Stimulated activated naive CD8-positive, alpha-beta T cell treated with anti-CD3 and anti-CD28 coated beads, Interleukin-15, amount 100 ng/mL, for 72 hours (primary cell): Measurements from ENCODE around the gene POLR2E.

Experiments
- ATAC-seq: fragments of 150-1000 bp; cut with Tn5 transposase; 2 replicates; pipeline ENCODE4 v1.10.0; 2021; ENCODE audit warnings: mild to moderate bottlenecking, moderate library complexity
- DNase-seq, 2 donors: peaks; one replicate each; pipeline ENCODE4 v3.0.0; 2021 to 2022
- H3K27ac Mint-ChIP-seq, 2 donors: one replicate each; pipeline ENCODE4 v1.8.0; 2022; ENCODE audit warnings: mild to moderate bottlenecking in 2 of 2, mixed read lengths in 2 of 2, moderate library complexity in 2 of 2
- H3K27me3 Mint-ChIP-seq: one replicate; pipeline ENCODE4 v1.8.0; 2022; ENCODE audit warnings: mixed read lengths
- H3K4me1 Mint-ChIP-seq: one replicate; pipeline ENCODE4 v1.8.0; 2022; ENCODE audit warnings: mild to moderate bottlenecking, mixed read lengths
- H3K4me3 Mint-ChIP-seq, 2 donors: one replicate each; pipeline ENCODE4 v1.8.0; 2022; ENCODE audit warnings: mild to moderate bottlenecking in 2 of 2, mixed read lengths in 2 of 2, moderate library complexity in 1 of 2
- H3K9me3 Mint-ChIP-seq, 2 donors: one replicate each; pipeline ENCODE4 v1.8.0; 2022; ENCODE audit warnings: mixed read lengths in 2 of 2

The POLR2E gene

DNA sequence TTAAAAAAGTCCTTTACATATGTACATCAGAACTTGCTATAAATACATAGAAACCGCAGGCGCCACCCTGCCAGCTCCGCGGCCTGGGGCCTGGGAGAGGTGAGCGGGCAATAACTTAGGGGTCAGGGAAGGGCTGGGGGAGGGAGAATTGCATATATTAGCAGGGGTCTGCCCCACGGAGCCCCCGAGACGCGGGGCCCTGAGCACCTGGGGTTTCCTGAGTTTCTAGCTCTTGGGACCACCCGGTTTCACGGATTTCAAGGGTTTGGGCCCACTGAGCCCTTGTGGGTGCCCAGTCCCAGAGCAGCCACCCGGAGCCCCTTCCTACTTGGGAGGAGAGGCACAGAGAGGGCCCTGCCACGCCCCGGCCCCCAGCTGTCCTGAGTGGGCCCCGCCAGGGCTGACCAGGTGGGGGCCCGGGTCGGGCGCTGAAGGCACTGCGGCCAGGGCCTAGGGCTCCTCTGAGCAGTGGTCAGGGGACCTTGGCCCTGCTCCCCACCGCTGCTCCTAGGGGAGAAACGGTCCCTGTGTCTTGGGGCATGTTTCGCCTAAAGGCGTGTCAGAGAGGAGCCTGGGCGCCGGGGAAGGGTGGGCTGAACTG is 12.6 kb upstream of the POLR2E start:
- Mint-ChIP-seq H3K27me3 (no peaks in the 10 kb centered on the region), H3K4me1 (peaks cover 31% of the 10 kb centered on the region), H3K9me3 (no peaks in the 10 kb centered on the region), H3K27ac (peak overlapping the region in 1 of 2 donors; percentile 59), H3K4me3 (no peak overlapping the region)
- ATAC-seq = no peak
- no peak for DNase-seq

DNA sequence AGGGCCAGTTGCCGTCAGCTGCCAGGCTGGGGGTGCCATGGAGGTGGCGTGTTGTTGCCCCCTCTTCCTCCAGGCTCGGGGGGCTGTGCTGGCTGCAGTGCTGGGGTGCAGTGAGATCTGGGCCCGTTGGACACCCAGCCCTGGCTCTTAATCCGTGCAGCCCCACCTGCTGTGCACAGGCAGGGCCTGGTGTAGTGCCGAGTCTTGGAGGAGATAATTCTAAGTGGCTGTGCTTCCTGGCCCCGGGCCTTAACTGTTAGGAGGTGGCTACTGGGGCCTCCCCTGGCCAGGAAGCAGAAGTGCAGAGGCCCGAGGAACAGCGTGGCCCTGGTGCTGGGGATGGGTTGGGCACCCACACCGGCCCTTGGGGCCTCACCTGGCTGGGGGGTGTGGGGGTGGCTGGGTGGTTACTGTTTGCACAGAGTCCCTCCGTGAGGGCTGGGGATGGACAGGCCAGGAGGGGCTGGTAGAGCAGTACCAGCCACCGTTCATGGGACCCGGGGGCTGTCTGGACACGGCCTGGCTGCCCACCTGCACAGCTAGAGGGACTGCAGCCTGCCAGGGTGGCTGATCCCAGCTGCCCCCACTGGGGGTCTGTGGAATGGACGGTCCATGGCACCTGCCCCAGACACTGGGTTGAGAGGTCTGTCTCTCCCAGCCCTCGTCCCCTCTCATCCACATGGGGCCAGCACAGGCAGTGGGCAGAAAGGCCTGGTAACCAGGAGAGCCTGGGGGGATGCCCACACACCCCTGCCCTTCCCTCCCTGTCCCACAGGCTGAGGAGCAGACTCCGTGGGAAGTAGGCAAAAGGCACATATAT is 11.9 kb upstream of the POLR2E start:
- H3K27ac Mint-ChIP-seq = peak overlapping the region in 1 of 2 donors; percentile 91

GRCh38 chr19:1105873-1106840 is 11.0 kb upstream of the POLR2E start:
- peaks cover 47% of the 10 kb centered on the region for H3K4me1 Mint-ChIP-seq
- no peaks in the 10 kb centered on the region for H3K27me3 Mint-ChIP-seq
- DNase-seq (no peak), ATAC-seq (no peak)
- peak overlapping the region; percentile 47 to 83 for H3K4me3 Mint-ChIP-seq
- no peaks in the 10 kb centered on the region for H3K9me3 Mint-ChIP-seq
- H3K27ac Mint-ChIP-seq = peak overlapping the region in 1 of 2 donors; percentile 91

More for the DNA sequence above, 11.9 kb upstream of the POLR2E start:
- H3K4me1 Mint-ChIP-seq = peaks cover 38% of the 10 kb centered on the region
- H3K27me3 Mint-ChIP-seq = no peaks in the 10 kb centered on the region
- H3K9me3 Mint-ChIP-seq = no peaks in the 10 kb centered on the region
- no peak for ATAC-seq
- DNase-seq = no peak
- no peak overlapping the region for H3K4me3 Mint-ChIP-seq

GRCh38 chr19:1105008-1105872 is 10.1 kb upstream of the POLR2E start:
- Mint-ChIP-seq H3K4me3 (peak overlapping the region; percentile 79 to 83), H3K9me3 (peaks cover 0 to under 1% of the 10 kb centered on the region in 2 donors), H3K4me1 (peaks cover 56% of the 10 kb centered on the region), H3K27me3 (no peaks in the 10 kb centered on the region), H3K27ac (peak overlapping the region; percentile 69 to 91)
- DNase-seq = no peak
- no peak for ATAC-seq

GRCh38 chr19:1104311-1105007 is 9.3 kb upstream of the POLR2E start:
- H3K27ac Mint-ChIP-seq = peak overlapping the region; percentile 69 to 71
- H3K27me3 Mint-ChIP-seq = no peaks in the 10 kb centered on the region
- peak overlapping the region; percentile 79 to 83 for H3K4me3 Mint-ChIP-seq
- DNase-seq = peak; percentile 79 to 80
- peak; percentile 38 for ATAC-seq
- peaks cover 5 to 7% of the 10 kb centered on the region in 2 donors for H3K9me3 Mint-ChIP-seq
- peaks cover 64% of the 10 kb centered on the region for H3K4me1 Mint-ChIP-seq

DNA sequence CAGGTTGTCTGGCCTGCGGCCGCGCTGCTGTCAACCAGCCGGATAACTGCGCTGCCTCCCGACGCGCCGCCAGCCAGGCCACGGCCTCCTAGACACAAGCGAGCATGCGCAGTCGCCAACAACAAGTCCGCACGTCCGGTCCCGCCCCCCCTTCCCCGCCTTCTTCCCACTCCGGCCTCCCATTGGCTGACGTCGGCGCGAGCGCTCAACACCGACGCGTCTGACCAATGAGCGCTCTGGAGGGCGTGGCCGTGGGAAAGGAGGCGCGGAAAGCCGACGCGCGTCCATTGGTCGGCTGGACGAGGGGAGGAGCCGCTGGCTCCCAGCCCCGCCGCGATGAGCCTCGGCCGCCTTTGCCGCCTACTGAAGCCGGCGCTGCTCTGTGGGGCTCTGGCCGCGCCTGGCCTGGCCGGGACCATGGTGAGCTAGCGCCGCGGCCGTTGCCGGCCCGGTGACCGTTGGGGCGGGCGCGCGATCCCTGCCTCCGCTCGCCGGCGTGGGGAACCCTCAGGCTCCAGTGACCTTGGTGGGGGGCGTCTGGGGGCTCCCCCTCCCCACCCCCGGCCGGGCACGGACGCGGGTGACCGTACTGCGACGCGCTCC is 8.6 kb upstream of the POLR2E start, which contains the start of gene GPX4:
GPX4 (plus strand) TSS at position 287 of the 603 bp plus-strand sequence; CDS start at position 337, 50 bp downstream.
- ATAC-seq (peak; percentile 70), DNase-seq (peak; percentile 96 to 98)
- Mint-ChIP-seq H3K9me3 (peaks cover 5 to 7% of the 10 kb centered on the region in 2 donors), H3K4me1 (peaks cover 71% of the 10 kb centered on the region), H3K4me3 (peak within 1 kb of the TSS; percentile 79 to 83), H3K27me3 (no peaks in the 10 kb centered on the region), H3K27ac (peak within 1 kb of the TSS; percentile 85 to 96)

DNA sequence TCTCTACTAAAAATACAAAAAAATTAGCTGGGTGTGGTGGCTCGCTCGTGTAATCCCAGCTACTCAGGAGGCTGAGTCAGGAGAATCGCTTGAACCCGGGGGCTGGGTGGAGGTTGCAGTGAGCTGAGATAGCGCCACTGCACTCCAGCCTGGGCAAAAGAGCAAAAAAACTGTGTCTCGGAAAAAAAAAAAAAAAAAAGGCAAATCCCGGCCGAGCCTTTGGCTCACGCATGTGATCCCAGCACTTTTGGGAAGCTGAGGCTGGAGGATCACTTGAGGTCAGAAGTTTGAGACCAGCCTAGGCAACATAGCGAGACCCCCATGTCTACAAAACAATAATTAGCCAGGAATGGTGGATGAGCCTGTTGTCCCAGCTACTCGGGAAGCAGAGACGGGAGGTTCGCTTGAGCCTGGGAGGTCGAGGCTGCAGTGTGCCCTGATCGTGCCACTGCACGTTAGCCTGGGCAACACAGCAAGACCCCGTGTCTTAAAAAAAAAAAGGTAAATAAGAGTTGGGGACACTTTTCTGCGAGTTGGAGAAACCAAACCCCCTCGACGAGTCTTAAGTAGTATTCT is 8.0 kb upstream of the POLR2E start:
- DNase-seq = no peak
- no peak for ATAC-seq
- Mint-ChIP-seq H3K27me3 (no peaks in the 10 kb centered on the region), H3K4me3 (peak overlapping the region; percentile 76 to 78), H3K27ac (peak overlapping the region; percentile 85 to 96), H3K4me1 (peaks cover 77% of the 10 kb centered on the region), H3K9me3 (peaks cover 5 to 7% of the 10 kb centered on the region in 2 donors)

- H3K9me3 Mint-ChIP-seq = peaks cover 5 to 7% of the 10 kb centered on the region in 2 donors
- ATAC-seq = peak; percentile 74
- H3K4me1 Mint-ChIP-seq = peaks cover 81% of the 10 kb centered on the region
- peak; percentile 76 to 92 for DNase-seq
- no peaks in the 10 kb centered on the region for H3K27me3 Mint-ChIP-seq
- H3K4me3 Mint-ChIP-seq = peak overlapping the region; percentile 76 to 78
- H3K27ac Mint-ChIP-seq = peak overlapping the region; percentile 85 to 96
Measured at GRCh38 chr19:1102407-1103131, 7.4 kb upstream of the POLR2E start.

DNA sequence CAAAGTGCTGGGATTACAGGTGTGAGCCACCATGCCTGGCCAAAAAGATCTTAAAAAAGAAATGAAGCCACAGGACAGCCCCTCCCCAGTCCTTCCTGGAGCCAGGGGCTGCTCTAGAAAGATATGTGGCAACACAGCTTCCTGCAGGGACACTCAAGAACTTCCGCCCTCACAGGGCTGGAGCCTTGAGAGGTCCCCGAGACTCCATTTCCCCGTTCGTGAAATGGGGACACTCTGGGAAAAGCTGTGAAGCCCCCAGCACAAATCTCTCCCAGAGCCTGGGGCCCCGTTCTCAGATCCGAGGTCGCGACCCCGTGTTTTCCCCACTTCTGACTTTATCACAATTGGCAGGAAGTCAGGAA is 6.1 kb upstream of the POLR2E start:
- no peak for ATAC-seq
- Mint-ChIP-seq H3K4me1 (peaks cover 75% of the 10 kb centered on the region), H3K27me3 (no peaks in the 10 kb centered on the region), H3K9me3 (peaks cover 5 to 7% of the 10 kb centered on the region in 2 donors), H3K4me3 (peak overlapping the region; percentile 64 to 76), H3K27ac (peak overlapping the region in 1 of 2 donors; percentile 63)
- DNase-seq = no peak

DNA sequence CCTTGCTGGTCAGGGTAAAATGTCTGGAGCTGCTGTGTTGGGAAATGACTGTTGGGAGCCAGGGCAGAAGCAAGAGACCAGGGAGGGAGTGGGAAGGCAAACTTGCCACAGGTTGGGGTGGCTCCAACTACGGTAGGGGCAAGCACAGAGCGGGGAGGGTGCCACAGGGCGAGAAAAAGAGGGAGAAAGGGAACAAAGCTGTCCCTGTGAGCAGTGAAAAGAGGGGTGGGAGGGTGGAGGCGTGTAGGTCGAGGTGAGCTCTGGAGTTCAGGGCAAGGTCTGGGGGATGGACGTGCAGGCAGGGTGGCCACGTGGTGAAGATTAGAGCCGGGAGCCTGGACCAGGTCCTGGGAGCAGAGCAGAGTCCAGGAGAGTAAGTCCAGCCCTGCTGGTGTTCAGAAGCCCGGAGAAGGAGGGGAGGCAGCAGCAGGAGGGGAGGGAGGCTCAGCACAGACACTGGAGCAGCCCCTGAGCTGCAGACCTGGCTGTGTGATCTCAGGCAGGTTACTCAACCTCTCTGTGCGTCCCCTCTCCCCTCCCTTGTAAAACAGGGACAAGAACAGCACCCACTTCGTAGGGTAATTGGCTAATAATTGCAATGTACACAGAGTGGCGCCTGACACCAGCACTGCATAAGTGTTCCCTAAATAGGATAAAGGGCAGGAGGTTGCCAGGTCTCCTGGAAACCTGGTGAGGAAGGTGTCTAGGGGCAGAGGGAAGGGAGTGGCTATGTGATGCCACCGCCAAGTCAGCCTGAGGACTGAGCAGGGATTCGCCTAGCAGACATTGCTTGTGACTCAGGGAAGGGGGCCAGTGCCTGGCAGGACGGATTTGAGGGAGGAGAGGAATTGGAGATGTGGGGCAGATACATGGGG is 3.2 kb upstream of the POLR2E start:
- Mint-ChIP-seq H3K27me3 (no peaks in the 10 kb centered on the region), H3K4me1 (peaks cover 86% of the 10 kb centered on the region), H3K4me3 (no peak overlapping the region), H3K27ac (peak overlapping the region; percentile 81 to 88), H3K9me3 (peaks cover 5 to 7% of the 10 kb centered on the region in 2 donors)
- DNase-seq (no peak), ATAC-seq (no peak)

GRCh38 chr19:1097810-1098176 is 2.6 kb upstream of the POLR2E start:
- no peaks in the 10 kb centered on the region for H3K27me3 Mint-ChIP-seq

DNA sequence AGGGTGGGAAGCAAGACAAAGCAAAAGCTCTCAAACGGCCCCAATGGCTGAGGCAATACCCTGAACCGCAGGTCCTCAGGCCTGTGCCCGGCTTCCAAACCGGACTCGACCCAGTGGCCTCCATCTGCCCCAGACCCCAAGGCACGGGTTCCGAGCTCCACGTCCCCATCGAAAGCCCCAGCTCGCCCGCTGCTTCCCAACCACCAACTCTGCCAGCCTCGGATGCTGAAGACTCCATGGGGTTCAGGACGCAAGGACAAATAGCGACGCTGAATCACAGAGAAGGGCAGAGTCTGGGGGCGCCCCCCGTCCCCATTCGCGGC is 559 bp downstream of the POLR2E start:
- peak overlapping the region; percentile 92 for H3K4me3 Mint-ChIP-seq
- peaks cover 86% of the 10 kb centered on the region for H3K4me1 Mint-ChIP-seq
- ATAC-seq (peak; percentile 8), DNase-seq (no peak)
- H3K27me3 Mint-ChIP-seq = no peaks in the 10 kb centered on the region
- H3K27ac Mint-ChIP-seq = peak overlapping the region; percentile 10 to 97
- H3K9me3 Mint-ChIP-seq = peaks cover 0 to under 1% of the 10 kb centered on the region in 2 donors

More at GRCh38 chr19:1097810-1098176, 2.6 kb upstream of the POLR2E start:
- no peak overlapping the region for H3K4me3 Mint-ChIP-seq
- DNase-seq = no peak
- peak overlapping the region in 1 of 2 donors; percentile 81 for H3K27ac Mint-ChIP-seq
- peaks cover 5 to 7% of the 10 kb centered on the region in 2 donors for H3K9me3 Mint-ChIP-seq
- H3K4me1 Mint-ChIP-seq = peaks cover 86% of the 10 kb centered on the region
- no peak for ATAC-seq
